NCI-H1930 (cell line): ENCODE results near the gene ROPN1.
"Not testable (repeated sequence)": the region's sequence is repeated elsewhere in the genome, so short reads cannot be mapped to it uniquely, and the experiment has no call there.

ENCODE experiments used
- DNase-seq, 2 experiments: peaks; one replicate each; lab custom pipeline; 2025; lab: John Stamatoyannopoulos, UW

ROPN1 gene

DNA sequence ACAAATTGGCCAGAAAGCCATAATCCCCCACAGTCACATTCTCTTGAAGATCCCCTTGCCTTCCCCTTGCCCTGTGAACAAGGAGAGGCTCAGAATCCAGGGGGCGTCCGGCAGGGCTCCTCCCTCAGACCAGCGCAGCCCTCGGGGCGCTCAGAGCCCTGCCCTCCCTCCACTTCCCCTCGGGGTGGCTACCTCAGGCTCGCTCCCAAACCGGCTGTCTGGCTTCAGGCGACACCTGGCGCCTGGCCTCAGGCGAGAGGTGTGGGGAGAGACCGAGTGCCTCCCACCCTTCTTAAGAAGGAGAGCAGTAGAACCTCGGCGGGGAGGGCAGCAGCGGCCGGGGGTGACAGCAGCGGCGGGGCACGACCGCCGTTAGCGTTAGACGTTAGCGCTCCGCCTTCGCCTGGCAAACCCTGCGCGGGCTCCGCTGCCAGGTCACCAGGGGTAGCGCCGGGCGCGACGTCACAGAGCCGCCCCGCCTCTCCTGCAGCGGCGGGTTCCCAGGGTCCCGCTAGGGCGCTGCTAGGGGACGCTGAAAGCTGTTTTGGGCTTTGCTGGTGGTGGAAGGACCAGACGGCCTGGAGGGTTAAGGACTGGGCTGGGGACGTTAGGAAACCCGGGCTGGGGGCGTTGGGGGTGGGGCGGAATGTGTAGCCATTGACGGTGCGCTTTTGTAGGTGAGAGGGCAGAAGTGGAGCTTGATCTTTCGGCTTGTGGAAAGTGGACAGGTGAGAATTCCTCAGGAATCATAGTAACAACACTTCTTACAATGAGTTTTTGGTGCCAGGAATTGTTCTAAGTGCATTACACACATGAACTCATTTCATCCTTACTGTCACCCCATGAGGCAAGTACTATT lies at the start of gene ROPN1:
ROPN1 (minus strand) TSS at position 395 of the 859 bp plus-strand sequence. CDS start 11,643 bp downstream, outside the sequence.
- not testable (repeated sequence) for DNase-seq

DNA sequence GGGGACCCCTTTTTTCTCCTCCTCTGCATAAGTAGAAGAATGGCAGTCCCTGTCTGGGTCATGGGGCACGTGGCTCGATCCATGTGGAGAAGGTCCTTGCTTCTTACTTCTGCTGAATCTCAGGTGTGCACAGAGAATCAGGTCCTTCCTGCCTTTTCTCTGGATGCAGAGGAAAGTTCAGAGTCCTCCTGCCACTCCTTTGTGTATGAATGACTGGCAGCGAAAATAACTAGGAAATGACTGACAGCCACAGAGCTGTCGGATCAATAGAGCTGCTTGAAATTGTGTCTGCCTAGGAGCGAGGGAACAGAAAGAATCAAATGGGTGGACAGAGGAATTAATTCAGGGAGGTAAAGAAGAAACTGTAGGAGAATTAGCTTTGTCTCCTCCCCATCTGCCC lies 49.6 kb upstream of the ROPN1 start:
- DNase-seq: no peak

DNA sequence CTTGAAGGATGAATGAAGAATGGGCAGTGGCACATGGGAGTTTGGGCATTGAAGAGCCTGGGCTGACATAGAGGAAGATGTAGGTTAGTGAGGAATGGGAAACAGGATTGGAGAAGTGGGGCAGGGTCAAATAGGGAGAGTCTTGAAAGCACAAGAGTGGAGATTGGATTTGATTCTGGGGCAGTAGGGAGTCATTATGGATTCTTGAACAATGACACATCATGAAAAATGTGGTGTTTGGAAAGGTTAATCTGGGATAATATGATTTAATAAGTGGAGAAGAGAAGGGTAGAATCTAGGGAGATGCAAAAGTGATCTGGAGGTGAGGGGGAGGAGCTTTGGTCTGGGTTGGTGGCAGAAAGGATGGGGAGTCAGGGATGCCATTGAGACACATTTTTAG lies 45.4 kb upstream of the ROPN1 start:
- no peak for DNase-seq

DNA sequence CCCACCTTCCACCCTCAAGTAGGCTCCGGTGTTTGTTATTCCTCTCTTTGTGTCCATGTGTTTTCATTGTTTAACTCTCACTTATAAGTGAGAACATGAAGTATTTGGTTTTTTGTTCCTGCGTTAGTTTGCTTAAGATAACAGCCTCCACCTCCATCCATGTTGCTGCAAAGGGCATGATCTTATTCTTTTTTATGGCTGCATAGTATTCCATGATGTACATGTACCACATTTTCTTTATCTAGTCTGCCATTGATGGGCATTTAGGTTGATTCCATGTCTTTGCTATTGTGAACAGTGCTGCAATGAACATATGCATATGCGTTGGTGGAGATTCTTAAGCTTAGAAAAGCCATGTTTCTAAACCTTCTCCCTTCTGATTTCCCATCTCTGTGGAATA lies 44.3 kb upstream of the ROPN1 start:
- DNase-seq: not testable (repeated sequence)

DNA sequence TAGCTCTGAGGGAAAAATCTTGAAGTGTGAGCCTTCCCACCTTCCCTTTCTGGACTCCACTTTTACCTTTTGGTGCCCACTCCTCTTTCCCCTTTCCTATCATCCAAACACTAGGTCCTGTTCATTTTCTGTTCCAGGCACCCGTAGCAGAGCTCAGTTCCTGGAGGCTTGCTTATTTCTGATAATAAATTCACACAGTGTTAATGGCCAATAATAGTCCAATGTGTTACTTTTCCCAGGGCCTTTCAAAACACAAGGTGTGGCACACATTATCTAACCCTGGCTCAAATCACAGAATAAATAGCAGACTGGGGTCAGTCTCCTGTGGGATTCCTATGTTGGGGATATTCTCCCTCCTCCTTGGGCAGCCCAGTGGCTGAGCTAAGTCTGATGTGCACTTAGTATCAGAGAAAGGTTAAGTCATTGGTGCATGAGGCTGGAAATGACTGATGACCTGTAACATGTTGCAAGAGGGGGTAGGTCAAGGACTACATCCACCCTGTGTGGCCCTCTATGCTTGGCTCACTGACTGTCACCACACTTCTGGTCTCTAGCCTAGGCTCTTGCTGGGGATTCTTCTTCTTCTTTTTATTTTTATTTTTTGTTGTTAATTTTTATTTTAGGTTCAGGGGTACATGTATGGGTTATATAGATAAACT lies 43.7 kb upstream of the ROPN1 start:
- DNase-seq: no peak

DNA sequence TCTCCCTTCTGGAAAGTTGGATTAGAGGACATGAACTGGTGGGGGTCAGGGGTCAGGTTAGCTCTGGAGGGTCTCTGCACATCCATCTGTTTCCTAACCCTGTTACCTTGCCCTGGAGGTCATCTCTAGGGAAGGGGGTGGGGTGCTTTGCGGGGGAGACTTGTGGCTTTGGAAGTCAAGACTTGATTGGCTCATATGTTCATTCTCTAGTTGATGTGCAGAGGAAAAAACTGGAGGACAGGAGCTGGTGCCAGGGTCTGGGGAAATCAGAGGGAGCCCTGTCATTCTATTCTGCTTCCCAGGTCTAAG lies 42.9 kb upstream of the ROPN1 start:
- no peak for DNase-seq

DNA sequence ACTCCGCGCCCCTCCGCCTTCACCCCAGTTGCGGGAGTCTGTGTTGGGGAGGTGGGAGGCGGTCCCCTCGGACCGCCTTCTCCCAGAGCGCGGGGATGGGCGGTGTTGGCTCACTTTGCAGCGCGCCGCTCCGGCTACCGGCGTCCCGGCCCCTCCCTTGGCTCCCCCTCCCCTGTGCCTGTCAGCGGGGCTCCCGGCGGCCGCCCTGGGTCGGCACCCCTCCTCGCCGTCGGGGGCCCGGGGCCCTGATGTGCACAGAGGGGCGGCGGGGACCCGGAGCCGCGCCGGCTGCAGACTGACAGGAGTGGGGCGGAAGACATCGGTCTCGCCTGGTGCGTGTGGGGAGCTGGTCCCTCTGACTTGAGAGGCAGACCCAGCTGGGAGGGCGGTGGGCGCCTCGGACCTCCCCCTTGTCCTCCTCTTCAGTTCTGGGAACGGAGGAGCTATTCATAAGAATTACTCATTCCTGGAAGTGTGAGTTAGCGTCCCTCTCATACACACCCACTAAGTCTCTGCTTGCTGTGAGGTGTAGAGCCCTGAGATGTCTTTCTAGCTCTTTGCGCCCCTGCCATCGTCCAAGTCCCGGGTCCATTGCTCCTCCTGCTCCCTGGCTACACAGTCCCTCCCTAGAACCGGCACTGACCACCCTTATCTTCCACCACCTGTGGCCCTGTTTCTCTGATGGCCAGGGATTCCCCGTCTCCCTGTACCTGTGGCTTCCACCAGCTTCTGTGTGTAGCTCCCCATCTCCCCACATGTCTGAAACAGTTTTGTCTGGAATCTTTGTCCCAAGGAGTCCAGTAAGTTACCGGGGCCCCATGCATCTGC lies 42.3 kb upstream of the ROPN1 start:
- DNase-seq: no peak

DNA sequence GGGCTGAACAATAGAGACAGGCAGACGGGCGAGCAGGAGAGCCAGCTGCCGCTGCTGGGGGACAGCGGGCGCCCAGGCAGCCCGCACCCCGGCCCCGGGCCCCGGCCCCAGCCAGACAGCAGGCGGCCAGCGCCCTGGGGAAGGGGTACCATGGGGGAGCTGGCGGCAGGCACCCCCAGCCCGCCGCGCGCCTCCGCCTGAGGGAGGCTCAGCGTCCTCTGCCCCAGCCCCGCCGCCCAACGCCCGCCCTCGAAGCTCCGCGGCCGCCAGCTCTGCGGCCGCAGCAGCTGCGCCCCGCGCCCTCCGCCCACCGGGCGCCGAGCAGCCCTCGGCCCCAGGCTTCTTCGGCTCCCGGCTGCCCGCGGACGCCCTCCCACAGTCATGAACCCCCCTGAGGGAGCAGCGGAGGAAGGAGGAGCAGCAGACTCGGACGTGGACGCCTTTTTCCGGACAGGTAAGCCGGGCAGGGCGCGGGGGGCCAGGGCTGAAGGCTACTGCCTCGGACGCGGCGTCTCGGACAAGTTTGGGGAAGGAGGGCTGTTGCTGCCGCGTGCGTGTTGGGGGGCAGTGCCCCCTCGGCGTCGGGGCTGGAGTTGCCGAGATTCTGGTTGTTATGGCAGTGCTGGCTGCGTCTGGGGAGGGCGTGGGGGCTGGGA lies 41.6 kb upstream of the ROPN1 start, which contains the start of gene KALRN:
KALRN (plus strand) TSS at position 10 of the 656 bp plus-strand sequence.
- no peak for DNase-seq

DNA sequence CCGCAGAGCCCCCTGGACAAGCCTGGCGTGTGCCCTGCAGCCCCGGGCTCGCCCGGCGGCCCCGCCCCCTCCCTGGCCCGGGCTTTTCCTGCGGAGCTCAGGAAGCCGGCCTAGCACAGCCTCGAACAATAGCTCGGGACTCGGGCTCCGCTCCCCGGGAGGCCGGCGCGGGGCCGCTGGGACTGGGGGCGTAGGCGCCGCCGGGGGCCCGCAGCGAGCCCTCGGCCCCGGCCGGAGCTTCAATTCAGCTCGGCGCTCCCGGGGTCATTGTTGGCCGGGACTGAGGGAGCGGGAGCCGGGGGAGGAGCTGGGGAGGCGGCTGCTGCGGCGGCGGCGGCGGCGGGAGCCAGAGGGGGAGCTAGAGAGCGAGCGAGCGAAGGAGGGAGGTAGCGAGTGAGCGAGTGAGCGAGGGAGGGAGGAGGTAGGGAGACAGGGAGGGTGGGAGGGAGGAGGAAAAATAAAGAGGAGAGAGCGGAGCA lies 41.0 kb upstream of the ROPN1 start:
- peak; percentile 75 to 82 for DNase-seq

DNA sequence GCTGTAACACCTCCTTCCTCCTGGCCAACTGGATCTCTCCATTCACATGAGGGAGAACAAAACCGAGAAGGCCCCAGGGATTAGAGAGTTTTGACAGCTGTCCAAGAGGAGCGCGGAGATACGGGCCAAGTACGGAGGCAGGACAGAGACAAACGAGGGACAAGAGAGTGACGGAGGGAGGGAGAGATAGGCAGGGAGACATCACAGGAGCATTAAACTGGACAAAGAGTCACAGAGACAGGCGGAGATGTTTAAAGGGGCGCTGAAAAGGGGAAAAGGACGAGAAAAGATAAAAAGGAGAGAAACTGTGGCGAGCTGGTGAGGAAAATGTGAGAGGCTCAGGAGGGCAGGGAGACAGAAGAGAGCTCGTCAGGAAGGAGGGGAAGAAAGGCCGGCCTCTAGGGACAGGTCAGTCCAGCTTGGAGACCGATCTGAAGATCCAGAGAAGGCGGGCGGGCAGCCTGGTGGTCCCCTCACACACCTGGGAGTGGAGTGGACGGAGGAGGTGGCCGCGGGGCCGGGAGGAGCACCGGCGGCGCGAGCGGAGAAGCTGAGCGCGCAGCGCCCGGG lies 40.5 kb upstream of the ROPN1 start:
- DNase-seq: peak; percentile 16 to 51

DNA sequence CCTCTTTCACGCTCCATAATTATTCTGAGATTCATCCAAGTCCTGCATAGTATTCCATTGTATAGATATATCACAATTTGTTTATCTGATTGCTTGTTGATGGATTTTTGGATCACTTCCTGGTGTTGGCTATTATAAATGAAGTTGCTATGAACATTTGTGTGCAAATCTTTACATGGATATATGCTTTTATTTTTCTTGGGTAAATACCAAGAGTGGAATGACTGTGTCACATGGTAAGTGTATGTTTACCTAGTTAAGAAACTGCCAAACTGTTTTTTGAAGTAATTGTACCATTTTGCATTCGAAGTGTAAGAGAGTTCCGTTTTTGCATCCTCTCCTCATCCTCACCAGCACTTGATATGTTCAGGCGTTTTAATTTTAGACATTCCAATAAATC lies 34.6 kb upstream of the ROPN1 start:
- DNase-seq: no peak

DNA sequence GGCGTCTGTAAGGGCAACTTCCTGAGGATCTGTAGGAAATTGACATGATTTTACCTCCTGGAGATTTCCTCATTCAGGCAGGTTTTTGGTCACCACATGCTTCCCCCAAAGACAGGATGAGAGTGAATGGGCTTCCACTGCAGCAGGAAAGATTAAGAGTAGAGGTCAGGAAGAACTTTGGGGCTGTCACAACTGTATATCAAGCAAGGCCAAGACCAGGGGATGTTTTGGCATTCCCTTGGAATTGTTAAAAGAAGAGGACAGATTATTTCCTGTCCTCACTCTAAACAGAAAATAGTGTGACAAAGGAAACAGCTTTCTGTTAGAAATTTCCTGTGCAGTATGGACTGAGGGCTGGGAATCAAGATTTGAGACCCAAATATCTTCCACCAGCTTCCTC lies 31.6 kb upstream of the ROPN1 start:
- not testable (repeated sequence) for DNase-seq

DNA sequence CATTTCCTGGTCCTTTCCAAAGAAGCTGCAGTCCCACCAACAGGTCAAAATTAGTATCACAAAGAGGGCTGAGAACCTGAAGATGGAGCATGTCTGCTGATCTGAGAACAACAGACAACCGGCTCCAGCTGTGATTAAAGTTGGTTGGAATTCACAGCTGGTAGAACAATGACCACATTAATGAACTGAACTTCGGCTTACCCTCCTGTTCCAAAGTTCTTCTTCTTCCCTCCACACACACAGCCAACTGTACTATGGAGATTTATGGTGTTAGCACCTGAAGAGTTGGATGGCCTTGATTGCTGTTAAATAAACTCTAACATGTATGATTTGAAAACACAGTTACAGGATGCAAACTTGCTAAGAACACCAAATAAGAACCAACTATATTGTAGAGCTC lies 27.4 kb upstream of the ROPN1 start:
- no peak for DNase-seq

DNA sequence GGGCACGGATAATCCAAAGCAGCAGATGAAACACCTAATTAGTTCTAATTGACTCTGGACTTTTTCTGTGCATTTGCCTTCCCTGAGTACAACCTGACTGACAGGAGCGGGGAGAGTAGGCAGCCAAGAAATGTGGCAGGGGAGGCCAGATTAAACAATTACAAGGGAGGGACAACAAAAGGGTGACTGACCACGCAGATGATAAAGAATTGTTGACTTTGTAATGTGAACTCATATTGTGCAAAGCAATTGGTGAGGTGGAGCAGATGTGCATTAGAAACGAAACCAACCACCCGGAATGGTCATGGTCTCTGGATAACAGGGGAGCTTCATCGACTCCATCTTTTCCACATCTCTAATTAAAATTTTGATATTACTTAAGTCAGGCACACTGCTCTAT lies 25.6 kb upstream of the ROPN1 start:
- DNase-seq: not testable (repeated sequence)

DNA sequence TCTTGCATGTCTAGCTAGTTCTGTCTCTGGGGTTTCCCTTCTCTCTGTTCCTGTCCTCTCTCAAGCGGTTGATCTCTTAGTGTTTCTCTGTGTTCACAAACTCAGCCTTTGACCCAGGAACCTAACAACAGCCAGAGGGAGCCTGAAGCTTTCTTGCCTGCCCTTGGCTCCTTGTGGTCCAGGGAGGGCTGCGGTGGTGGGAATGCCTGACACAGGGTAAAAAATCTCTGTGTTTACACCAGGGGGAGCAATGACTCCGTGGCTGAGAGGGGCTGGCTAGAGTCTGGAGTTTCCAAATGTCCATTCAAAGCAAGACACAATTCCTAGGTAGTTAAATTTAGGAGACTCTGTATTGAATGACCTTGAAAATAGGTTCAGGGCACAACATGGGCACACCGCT lies 24.6 kb upstream of the ROPN1 start:
- DNase-seq: peak; percentile 19 to 29

DNA sequence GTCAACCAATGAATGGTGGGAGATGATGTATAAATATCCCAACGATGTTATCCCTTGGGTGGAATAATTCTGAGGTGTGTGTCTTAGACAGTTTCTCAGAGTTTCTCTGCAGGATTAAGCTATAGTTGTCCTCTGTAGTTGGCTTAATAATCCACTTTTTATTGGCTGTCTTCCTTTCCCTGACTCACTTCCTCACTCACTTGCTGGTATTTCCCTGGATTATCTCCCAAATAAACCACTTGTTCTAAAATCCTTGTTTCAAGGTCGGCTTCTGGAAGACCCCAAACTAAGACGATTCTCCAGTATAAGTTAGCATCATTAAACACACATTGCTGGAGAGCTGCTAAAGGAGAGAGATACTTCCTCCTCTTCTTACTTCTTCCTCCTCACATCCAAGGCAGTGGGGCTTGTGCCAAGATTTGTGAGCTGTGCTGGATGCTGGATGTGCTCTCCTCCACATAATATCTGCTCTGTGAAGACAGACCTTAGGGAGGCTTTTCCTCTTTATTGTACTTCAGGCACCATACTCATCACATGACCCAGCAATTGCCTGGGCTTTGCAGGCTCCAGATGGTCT lies 22.5 kb upstream of the ROPN1 start:
- DNase-seq: no peak

DNA sequence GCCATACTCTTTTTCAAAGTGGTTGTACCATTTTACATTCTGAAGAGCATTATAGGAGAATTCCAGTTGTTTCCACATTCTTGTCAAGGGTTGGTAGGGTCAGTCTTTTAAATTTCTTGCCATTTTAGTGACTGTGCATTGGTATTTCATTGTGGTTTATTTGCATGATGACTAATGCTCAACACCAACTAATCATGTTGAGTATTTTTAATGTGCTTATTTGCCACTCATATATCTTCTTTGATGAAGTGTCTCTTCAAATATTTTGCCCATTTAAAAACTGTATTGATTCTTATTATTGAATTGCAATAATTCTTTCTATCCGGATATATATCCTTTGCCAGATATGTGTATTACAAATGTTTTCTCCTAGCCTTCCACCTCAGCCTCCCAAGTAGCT lies 16.4 kb upstream of the ROPN1 start:
- not testable (repeated sequence) for DNase-seq

DNA sequence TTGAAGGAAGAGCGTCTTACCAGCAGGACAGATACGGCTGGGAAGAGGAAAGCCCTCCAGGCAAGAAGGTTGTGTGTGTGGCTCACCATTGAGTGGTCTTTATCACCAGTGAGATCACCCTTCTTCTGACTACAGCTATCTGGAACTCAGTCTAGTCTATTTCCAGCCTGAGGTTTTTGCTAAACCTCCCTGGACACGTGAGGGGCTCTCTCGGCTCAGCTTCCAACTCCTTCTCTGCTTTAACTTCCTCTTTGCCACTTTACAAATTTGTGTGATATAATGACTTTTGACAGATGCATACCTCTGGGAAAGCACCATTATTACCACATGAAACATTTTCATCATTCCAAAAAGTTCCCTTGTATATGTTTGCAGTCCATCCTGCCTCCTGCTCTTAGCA lies 15.3 kb upstream of the ROPN1 start:
- no peak for DNase-seq

DNA sequence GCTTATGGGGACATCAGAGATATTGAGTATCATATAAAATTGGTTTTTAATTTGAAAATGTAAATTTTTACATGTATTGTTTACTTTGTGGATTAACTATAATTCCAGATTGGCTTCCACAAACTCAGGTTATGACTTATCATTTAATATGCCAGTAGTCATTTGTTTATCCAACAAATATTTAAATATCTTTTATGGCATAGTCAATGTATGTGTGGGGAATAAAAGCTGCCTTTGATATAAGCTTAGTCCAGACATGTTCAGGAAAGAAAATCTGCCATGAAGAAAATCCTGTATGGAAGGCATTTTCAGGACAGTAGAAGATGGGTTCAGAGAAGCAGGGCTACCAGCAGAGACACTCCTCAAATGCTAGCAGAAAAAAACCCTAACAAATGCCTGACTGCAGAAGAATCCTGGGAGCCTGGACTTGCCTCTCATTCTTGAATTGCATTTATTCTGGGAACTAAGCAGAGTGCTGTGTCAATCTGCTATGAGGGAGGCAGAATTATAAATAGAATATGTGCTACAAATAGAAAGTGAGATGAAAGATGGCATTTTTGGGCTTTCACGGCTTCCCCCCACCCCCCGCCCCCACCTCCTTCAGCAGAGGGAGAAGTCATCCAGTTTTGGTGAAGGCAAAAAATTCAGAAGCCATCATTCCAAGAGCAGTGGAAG lies 10.6 kb upstream of the ROPN1 start:
- DNase-seq: not testable (repeated sequence)

DNA sequence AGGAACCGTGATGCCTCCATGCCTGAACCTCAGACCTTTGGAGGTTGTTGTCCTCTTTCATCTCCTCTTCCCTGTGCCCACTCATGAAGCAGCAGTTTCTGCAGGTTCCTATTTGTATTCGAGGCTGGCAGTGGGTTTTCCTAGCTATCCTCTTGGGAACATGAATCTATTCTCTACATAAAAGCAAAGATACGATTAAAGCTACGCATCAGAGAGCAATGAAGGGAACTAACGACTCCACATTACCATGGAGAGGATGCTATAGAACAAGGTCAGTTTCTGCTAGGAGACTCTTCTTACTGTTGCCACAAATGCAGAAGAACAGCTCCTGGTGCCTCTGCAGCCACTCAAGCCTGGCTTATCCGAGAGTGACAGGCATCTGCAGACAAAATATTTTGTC lies 9.4 kb upstream of the ROPN1 start:
- DNase-seq: not testable (repeated sequence)

DNA sequence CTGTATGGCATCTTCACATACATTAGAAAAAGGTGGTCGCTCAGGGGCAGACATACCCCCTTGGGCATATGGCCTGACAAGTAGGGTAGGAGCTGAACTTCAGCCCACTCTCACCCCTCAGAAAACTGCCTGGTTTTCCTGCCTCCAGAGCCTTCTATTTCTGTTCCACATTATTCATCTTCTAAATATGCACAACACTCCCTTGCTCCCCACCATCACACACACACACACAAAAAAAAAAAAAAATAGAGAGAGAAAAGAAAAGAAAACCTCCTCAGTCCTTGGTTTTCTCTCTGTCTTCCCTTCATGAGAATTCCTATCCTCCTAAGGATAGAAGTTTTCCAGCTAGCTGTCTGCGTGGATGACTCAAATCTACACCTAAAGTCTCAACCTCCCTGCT lies 5.6 kb upstream of the ROPN1 start:
- no peak for DNase-seq
